AG04450 (cell line): ENCODE results near the gene C2orf81. TPM values are rescaled to one million over a fixed set of nuclear protein-coding genes. Genes with fewer than 3 reads are reported as not detected.
A peak's percentile ranks its signal among the peaks of the same experiment; 100 is the strongest.

Experiments
- CTCF ChIA-PET: fragments of 300-600, 350-600 bp; formaldehyde crosslinking; extraction: SDS; loops from one replicate; lab custom pipeline; 2022; ENCODE audit warnings: antibody characterized with exemption, inconsistent platforms; lab: Charles Lee
- POLR2A ChIA-PET: fragments of 350-600 bp; formaldehyde crosslinking; extraction: SDS; loops from one replicate; lab custom pipeline; 2021; ENCODE audit warnings: antibody characterized with exemption, inconsistent platforms; lab: Yijun Ruan, JAX
- DNase-seq: peaks from one replicate; pipeline ENCODE4 v3.0.0-alpha.2; 2011; ENCODE audit warnings: low read depth, low spot score
- H3K27ac ChIP-seq: one replicate; pipeline ENCODE4 v1.5.1; 2012; ENCODE audit warnings: low read depth, low read length, control low read depth
- H3K27me3 ChIP-seq: one replicate; pipeline ENCODE4 v1.6.0; 2012; ENCODE audit warnings: low read length; ENCODE audit not compliant: control insufficient read depth, insufficient read depth
- H3K4me3 ChIP-seq: 2 replicates; pipeline ENCODE4 v1.5.1; 2011; ENCODE audit warnings: mild to moderate bottlenecking, low read depth, low read length, control low read depth
- H3K9me3 ChIP-seq: 2 replicates; pipeline ENCODE4 v1.5.1; 2012; ENCODE audit warnings: low read length; ENCODE audit not compliant: control insufficient read depth, insufficient read depth
- CTCF ChIP-seq: IDR thresholded peaks from 2 replicates; pipeline ENCODE4 v1.5.1; 2011; ENCODE audit warnings: low read depth, low read length, control low read depth, inconsistent platforms
- polyA plus RNA-seq: library from polyadenylated mRNA; depleted of rRNA; stranded (reverse); fragments of >200 nt; gene quantifications from 2 replicates; pipeline ENCODE4 v1.2.3, GENCODE V29; 2011

Gene C2orf81
- polyA plus RNA-seq, 1 experiment = 0.16 TPM

DNA sequence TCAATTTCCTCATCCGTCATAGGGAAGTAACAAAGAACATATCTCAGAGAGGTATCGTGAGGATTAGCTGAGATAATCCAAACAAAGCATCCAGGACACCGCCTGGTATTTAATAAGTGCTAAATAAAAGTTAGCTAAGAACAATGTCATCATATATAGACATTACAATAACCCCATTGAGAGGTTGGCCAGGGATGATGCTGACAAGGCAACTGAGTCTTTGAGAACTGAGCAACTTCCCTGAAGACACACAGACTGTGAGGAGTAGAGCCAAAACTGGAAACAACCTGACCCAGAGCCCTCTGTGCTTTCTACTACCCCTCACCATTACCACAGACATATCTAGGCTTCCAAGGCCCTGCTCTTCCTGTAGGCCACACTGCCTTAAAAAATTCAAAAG is 39.7 kb downstream of the C2orf81 start:
- H3K27ac ChIP-seq = no peak overlapping the region
- H3K27me3 ChIP-seq = no peaks in the 10 kb centered on the region
- DNase-seq = no peak
- CTCF ChIA-PET = interaction anchor here (0.7 to 2.5 kb wide), 5 partner anchors 10 to 558 kb away, joined by 4 to 36 read pairs (median 4); no protein-coding TSS in a partner anchor
- no peak for TF ChIP-seq CTCF
- H3K4me3 ChIP-seq = no peak overlapping the region
- POLR2A ChIA-PET = no interaction called here
- no peaks in the 10 kb centered on the region for H3K9me3 ChIP-seq

GRCh38 chr2:74379851-74380789 is 41.3 kb downstream of the C2orf81 start, which contains the start of gene DCTN1:
Gene DCTN1, minus strand, starts transcription at chr2:74380311. Its CDS starts 274 bp downstream, at chr2:74380037.
- peak; percentile 45 for DNase-seq
- ChIA-PET CTCF (interaction anchor here (0.6 to 2.0 kb wide), 5 partner anchors 11 to 873 kb away, joined by 3 to 11 read pairs (median 6); no protein-coding TSS in a partner anchor), POLR2A (interaction anchor here (0.6 to 2.2 kb wide), 2 partner anchors 11 to 31 kb away, joined by 6 to 7 read pairs; no protein-coding TSS in a partner anchor)
- no peaks in the 10 kb centered on the region for H3K9me3 ChIP-seq
- H3K27ac ChIP-seq = peak within 1 kb of the TSS; percentile 68
- no peak for TF ChIP-seq CTCF
- peak within 1 kb of the TSS; percentile 72 for H3K4me3 ChIP-seq
- H3K27me3 ChIP-seq = no peaks in the 10 kb centered on the region

GRCh38 chr2:74378007-74378406 is 43.4 kb downstream of the C2orf81 start:
- ChIA-PET CTCF (no interaction called here), POLR2A (no interaction called here)
- TF ChIP-seq CTCF = no peak

GRCh38 chr2:74375838-74376237 is 45.6 kb downstream of the C2orf81 start:
- no peak overlapping the region for H3K27ac ChIP-seq
- H3K4me3 ChIP-seq = no peak overlapping the region
- no peak for DNase-seq
- no peak for TF ChIP-seq CTCF
- no peaks in the 10 kb centered on the region for H3K27me3 ChIP-seq
- POLR2A ChIA-PET = no interaction called here
- H3K9me3 ChIP-seq = no peaks in the 10 kb centered on the region
- CTCF ChIA-PET = interaction anchor here (1.6 to 2.1 kb wide), 2 partner anchors 16 to 40 kb away, joined by 3 to 11 read pairs; no protein-coding TSS in a partner anchor

More at GRCh38 chr2:74378007-74378406, 43.4 kb downstream of the C2orf81 start:
- H3K27ac ChIP-seq = no peak overlapping the region
- DNase-seq = no peak
- H3K27me3 ChIP-seq = no peaks in the 10 kb centered on the region
- no peaks in the 10 kb centered on the region for H3K9me3 ChIP-seq
- H3K4me3 ChIP-seq = no peak overlapping the region
